Mucosa of rectum (tissue), 2 donors: Measurements from ENCODE around the gene C1orf74.

ENCODE experiments used
- H3K27ac ChIP-seq, 2 donors: one replicate each; pipeline ENCODE4 v1.7.0; 2013; ENCODE audit warnings: inconsistent platforms in 2 of 2, low read depth in 2 of 2, low read length in 2 of 2
- H3K27me3 ChIP-seq, 2 donors: one replicate each; pipeline ENCODE4 v1.7.0; 2013; ENCODE audit warnings: low read length in 2 of 2; ENCODE audit not compliant: control insufficient read depth in 2 of 2, insufficient read depth in 2 of 2
- H3K36me3 ChIP-seq, 2 donors: one replicate each; pipeline ENCODE4 v1.7.0; 2013; ENCODE audit warnings: low read length in 2 of 2; ENCODE audit not compliant: control insufficient read depth in 2 of 2, insufficient read depth in 2 of 2
- H3K4me1 ChIP-seq, 2 donors: one replicate each; pipeline ENCODE4 v1.7.0; 2013; ENCODE audit warnings: low read length in 2 of 2, mild to moderate bottlenecking in 1 of 2; ENCODE audit not compliant: control insufficient read depth in 2 of 2, insufficient read depth in 2 of 2
- H3K4me3 ChIP-seq, 2 donors: one replicate each; pipeline ENCODE4 v1.7.0; 2013; ENCODE audit warnings: low read length in 2 of 2
- H3K9ac ChIP-seq, 2 donors: one replicate each; pipeline ENCODE4 v1.7.0; 2013; ENCODE audit warnings: low read length in 2 of 2, low read depth in 1 of 2, mild to moderate bottlenecking in 1 of 2
- H3K9me3 ChIP-seq, 2 donors: one replicate each; pipeline ENCODE4 v1.7.0; 2013; ENCODE audit warnings: low read length in 2 of 2; ENCODE audit not compliant: control insufficient read depth in 2 of 2
- donor health status: healthy.
- donor health status: Normal muscosa, but diverticular disease.

The C1orf74 gene

GRCh38 chr1:209820986-209821385, 36.6 kb upstream of the C1orf74 start:
- Histone ChIP-seq H3K9ac (no peak overlapping the region), H3K4me3 (no peak overlapping the region), H3K36me3 (no peaks in the 10 kb centered on the region), H3K9me3 (no peaks in the 10 kb centered on the region), H3K27me3 (peaks cover 0 to 5% of the 10 kb centered on the region in 2 donors), H3K4me1 (peaks cover 3 to 17% of the 10 kb centered on the region in 2 donors), H3K27ac (no peak overlapping the region)

GRCh38 chr1:209819058-209819457, 34.7 kb upstream of the C1orf74 start:
- peaks cover 3 to 14% of the 10 kb centered on the region in 2 donors for H3K4me1 ChIP-seq
- H3K36me3 ChIP-seq, result no peaks in the 10 kb centered on the region
- H3K27me3 ChIP-seq, result peaks cover 0 to 5% of the 10 kb centered on the region in 2 donors
- H3K27ac ChIP-seq, result no peak overlapping the region
- H3K4me3 ChIP-seq, result no peak overlapping the region
- H3K9ac ChIP-seq, result no peak overlapping the region
- no peaks in the 10 kb centered on the region for H3K9me3 ChIP-seq

GRCh38 chr1:209817691-209818090, 33.3 kb upstream of the C1orf74 start:
- Histone ChIP-seq H3K27me3 (peaks cover 0 to 5% of the 10 kb centered on the region in 2 donors), H3K36me3 (no peaks in the 10 kb centered on the region), H3K9me3 (no peaks in the 10 kb centered on the region), H3K4me1 (peaks cover under 1 to 3% of the 10 kb centered on the region in 2 donors), H3K9ac (no peak overlapping the region), H3K4me3 (no peak overlapping the region), H3K27ac (no peak overlapping the region)

- Histone ChIP-seq H3K36me3 (no peaks in the 10 kb centered on the region), H3K9ac (no peak overlapping the region), H3K4me3 (no peak overlapping the region), H3K4me1 (no peaks in the 10 kb centered on the region), H3K9me3 (no peaks in the 10 kb centered on the region), H3K27ac (no peak overlapping the region), H3K27me3 (peaks cover 0 to 3% of the 10 kb centered on the region in 2 donors)
Measured at GRCh38 chr1:209816923-209817322, 32.6 kb upstream of the C1orf74 start.

GRCh38 chr1:209815931-209816341, 31.6 kb upstream of the C1orf74 start:
- Histone ChIP-seq H3K4me1 (no peaks in the 10 kb centered on the region), H3K27me3 (peaks cover 0 to 3% of the 10 kb centered on the region in 2 donors), H3K27ac (no peak overlapping the region), H3K9ac (no peak overlapping the region), H3K4me3 (no peak overlapping the region), H3K9me3 (no peaks in the 10 kb centered on the region), H3K36me3 (no peaks in the 10 kb centered on the region)

GRCh38 chr1:209815490-209815889, 31.1 kb upstream of the C1orf74 start:
- H3K36me3 ChIP-seq, result no peaks in the 10 kb centered on the region

GRCh38 chr1:209813902-209814301, 29.5 kb upstream of the C1orf74 start:
- H3K4me1 ChIP-seq, result no peaks in the 10 kb centered on the region
- no peak overlapping the region for H3K4me3 ChIP-seq
- no peak overlapping the region for H3K27ac ChIP-seq
- no peaks in the 10 kb centered on the region for H3K9me3 ChIP-seq
- no peak overlapping the region for H3K9ac ChIP-seq
- peaks cover 0 to under 1% of the 10 kb centered on the region in 2 donors for H3K27me3 ChIP-seq
- no peaks in the 10 kb centered on the region for H3K36me3 ChIP-seq

More at GRCh38 chr1:209815490-209815889, 31.1 kb upstream of the C1orf74 start:
- no peak overlapping the region for H3K9ac ChIP-seq
- no peak overlapping the region for H3K4me3 ChIP-seq
- H3K9me3 ChIP-seq, result no peaks in the 10 kb centered on the region
- peaks cover 0 to 3% of the 10 kb centered on the region in 2 donors for H3K27me3 ChIP-seq
- no peaks in the 10 kb centered on the region for H3K4me1 ChIP-seq
- H3K27ac ChIP-seq, result no peak overlapping the region

- H3K9ac ChIP-seq, result no peak overlapping the region
Measured at GRCh38 chr1:209810783-209811182, 26.4 kb upstream of the C1orf74 start.

GRCh38 chr1:209809611-209810010, 25.3 kb upstream of the C1orf74 start:
- Histone ChIP-seq H3K4me3 (no peak overlapping the region), H3K27me3 (no peaks in the 10 kb centered on the region), H3K4me1 (peaks cover 3 to 13% of the 10 kb centered on the region in 2 donors), H3K36me3 (no peaks in the 10 kb centered on the region), H3K27ac (no peak overlapping the region), H3K9ac (no peak overlapping the region), H3K9me3 (no peaks in the 10 kb centered on the region)

More at GRCh38 chr1:209810783-209811182, 26.4 kb upstream of the C1orf74 start:
- Histone ChIP-seq H3K9me3 (no peaks in the 10 kb centered on the region), H3K27ac (no peak overlapping the region), H3K4me1 (peaks cover 3 to 13% of the 10 kb centered on the region in 2 donors), H3K36me3 (no peaks in the 10 kb centered on the region), H3K4me3 (no peak overlapping the region), H3K27me3 (no peaks in the 10 kb centered on the region)

- Histone ChIP-seq H3K27ac (no peak overlapping the region), H3K27me3 (no peaks in the 10 kb centered on the region), H3K4me3 (no peak overlapping the region), H3K9ac (no peak overlapping the region), H3K9me3 (no peaks in the 10 kb centered on the region), H3K36me3 (no peaks in the 10 kb centered on the region), H3K4me1 (peaks cover 9 to 19% of the 10 kb centered on the region in 2 donors)
Measured at GRCh38 chr1:209808059-209808581, 23.8 kb upstream of the C1orf74 start.
